WTC11 (cell line): ENCODE results near the gene PLEKHF1.

Source experiments
- CBFB ChIP-seq: sonication (generic); formaldehyde crosslinking; IDR thresholded peaks from 2 replicates; pipeline ENCODE4 v1.8.1; 2022; ENCODE audit warnings: mild to moderate bottlenecking, low read depth, missing genetic modification reagents
- RELA ChIP-seq: sonication (generic); formaldehyde crosslinking; IDR thresholded peaks from 2 replicates; pipeline ENCODE4 v1.8.1; 2022; ENCODE audit warnings: missing genetic modification reagents, mild to moderate bottlenecking, borderline replicate concordance
- SP1 ChIP-seq: sonication (generic); formaldehyde crosslinking; conservative IDR thresholded peaks from 2 replicates; pipeline ENCODE4 v1.8.1; 2022; ENCODE audit warnings: missing genetic modification reagents
- ZNF219 ChIP-seq: sonication (generic); formaldehyde crosslinking; IDR thresholded peaks from 2 replicates; pipeline ENCODE4 v1.8.0; 2023; ENCODE audit warnings: missing genetic modification reagents, mild to moderate bottlenecking, borderline replicate concordance
- ZNF416 ChIP-seq: fragments of 250-450 bp; sonication (Bioruptor Pico); IDR thresholded peaks from 2 replicates; pipeline ENCODE4 v1.9.0; 2021; ENCODE audit warnings: mild to moderate bottlenecking, inconsistent platforms
- ZNF423 ChIP-seq: fragments of 250-450 bp; sonication (Bioruptor Pico); IDR thresholded peaks from 2 replicates; pipeline ENCODE4 v2.1.2; 2022; ENCODE audit warnings: mild to moderate bottlenecking, moderate library complexity
- TF ChIP-seq, protein P1 (sequence below): sonication (generic); formaldehyde crosslinking; conservative IDR thresholded peaks from 2 replicates; pipeline ENCODE4 v1.8.1; 2023; ENCODE audit warnings: mild to moderate bottlenecking, low read depth, missing genetic modification reagents, moderate library complexity
- TF ChIP-seq, protein P2 (sequence below): fragments of 200-600 bp; IDR thresholded peaks from 2 replicates; pipeline ENCODE4 v1.8.0; 2022; ENCODE audit warnings: antibody characterized with exemption
- TF ChIP-seq, protein P3 (sequence below): sonication (generic); formaldehyde crosslinking; conservative IDR thresholded peaks from 2 replicates; pipeline ENCODE4 v1.8.1; 2022; ENCODE audit warnings: mild to moderate bottlenecking, missing genetic modification reagents
- TF ChIP-seq, protein P4 (sequence below): sonication (generic); formaldehyde crosslinking; IDR thresholded peaks from 2 replicates; pipeline ENCODE4 v1.8.0; 2023; ENCODE audit warnings: missing genetic modification reagents, mild to moderate bottlenecking, borderline replicate concordance
- TF ChIP-seq, protein P5 (sequence below): sonication (generic); formaldehyde crosslinking; IDR thresholded peaks from 2 replicates; pipeline ENCODE4 v1.8.1; 2023; ENCODE audit warnings: mild to moderate bottlenecking, missing genetic modification reagents, moderate library complexity
- TF ChIP-seq, protein P6 (sequence below): sonication (generic); formaldehyde crosslinking; IDR thresholded peaks from 2 replicates; pipeline ENCODE4 v1.8.1; 2022; ENCODE audit warnings: mild to moderate bottlenecking, missing genetic modification reagents, moderate library complexity, borderline replicate concordance

DNA sequence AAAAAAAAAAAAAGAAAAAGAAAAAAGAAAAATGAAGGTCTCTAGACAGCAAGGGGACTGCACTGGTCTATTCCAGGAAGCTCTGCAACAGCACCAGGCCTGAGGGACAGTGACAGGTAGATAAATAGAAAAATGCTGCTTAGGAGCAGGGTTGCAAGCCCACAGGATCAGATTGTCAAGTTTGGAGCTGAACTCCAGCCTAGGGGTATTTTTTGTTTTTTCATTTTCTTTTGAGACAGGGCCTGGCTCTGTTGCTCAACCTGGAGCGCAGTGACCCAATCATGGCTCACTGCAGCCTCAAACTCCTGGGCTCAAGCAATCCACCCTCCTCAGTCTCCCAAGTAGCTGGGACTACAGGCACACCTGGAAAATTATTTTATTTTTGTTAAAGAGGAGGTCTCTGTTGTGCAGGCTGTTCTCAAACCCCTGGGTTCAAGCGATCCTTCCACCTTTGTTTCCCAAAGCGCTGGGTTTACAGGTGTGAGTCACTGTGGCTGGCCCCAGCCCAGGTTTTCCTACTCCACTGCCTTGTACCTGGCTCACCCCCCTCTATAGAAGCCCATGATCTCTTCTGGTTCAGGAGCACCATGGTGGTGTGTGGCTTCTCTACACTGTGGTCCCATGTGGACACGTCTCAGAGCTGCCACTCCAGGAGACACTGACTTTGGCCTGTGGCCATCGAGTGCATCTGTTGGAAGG, 35.3 kb upstream of the PLEKHF1 start:
- TF ChIP-seq, protein P1, sequence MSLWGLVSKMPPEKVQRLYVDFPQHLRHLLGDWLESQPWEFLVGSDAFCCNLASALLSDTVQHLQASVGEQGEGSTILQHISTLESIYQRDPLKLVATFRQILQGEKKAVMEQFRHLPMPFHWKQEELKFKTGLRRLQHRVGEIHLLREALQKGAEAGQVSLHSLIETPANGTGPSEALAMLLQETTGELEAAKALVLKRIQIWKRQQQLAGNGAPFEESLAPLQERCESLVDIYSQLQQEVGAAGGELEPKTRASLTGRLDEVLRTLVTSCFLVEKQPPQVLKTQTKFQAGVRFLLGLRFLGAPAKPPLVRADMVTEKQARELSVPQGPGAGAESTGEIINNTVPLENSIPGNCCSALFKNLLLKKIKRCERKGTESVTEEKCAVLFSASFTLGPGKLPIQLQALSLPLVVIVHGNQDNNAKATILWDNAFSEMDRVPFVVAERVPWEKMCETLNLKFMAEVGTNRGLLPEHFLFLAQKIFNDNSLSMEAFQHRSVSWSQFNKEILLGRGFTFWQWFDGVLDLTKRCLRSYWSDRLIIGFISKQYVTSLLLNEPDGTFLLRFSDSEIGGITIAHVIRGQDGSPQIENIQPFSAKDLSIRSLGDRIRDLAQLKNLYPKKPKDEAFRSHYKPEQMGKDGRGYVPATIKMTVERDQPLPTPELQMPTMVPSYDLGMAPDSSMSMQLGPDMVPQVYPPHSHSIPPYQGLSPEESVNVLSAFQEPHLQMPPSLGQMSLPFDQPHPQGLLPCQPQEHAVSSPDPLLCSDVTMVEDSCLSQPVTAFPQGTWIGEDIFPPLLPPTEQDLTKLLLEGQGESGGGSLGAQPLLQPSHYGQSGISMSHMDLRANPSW (CRISPR knock-in tag), result no peak
- TF ChIP-seq, protein P2, sequence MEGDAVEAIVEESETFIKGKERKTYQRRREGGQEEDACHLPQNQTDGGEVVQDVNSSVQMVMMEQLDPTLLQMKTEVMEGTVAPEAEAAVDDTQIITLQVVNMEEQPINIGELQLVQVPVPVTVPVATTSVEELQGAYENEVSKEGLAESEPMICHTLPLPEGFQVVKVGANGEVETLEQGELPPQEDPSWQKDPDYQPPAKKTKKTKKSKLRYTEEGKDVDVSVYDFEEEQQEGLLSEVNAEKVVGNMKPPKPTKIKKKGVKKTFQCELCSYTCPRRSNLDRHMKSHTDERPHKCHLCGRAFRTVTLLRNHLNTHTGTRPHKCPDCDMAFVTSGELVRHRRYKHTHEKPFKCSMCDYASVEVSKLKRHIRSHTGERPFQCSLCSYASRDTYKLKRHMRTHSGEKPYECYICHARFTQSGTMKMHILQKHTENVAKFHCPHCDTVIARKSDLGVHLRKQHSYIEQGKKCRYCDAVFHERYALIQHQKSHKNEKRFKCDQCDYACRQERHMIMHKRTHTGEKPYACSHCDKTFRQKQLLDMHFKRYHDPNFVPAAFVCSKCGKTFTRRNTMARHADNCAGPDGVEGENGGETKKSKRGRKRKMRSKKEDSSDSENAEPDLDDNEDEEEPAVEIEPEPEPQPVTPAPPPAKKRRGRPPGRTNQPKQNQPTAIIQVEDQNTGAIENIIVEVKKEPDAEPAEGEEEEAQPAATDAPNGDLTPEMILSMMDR, result no peak
- TF ChIP-seq, protein P3, sequence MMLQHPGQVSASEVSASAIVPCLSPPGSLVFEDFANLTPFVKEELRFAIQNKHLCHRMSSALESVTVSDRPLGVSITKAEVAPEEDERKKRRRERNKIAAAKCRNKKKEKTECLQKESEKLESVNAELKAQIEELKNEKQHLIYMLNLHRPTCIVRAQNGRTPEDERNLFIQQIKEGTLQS, result no peak
- TF ChIP-seq, protein P4, sequence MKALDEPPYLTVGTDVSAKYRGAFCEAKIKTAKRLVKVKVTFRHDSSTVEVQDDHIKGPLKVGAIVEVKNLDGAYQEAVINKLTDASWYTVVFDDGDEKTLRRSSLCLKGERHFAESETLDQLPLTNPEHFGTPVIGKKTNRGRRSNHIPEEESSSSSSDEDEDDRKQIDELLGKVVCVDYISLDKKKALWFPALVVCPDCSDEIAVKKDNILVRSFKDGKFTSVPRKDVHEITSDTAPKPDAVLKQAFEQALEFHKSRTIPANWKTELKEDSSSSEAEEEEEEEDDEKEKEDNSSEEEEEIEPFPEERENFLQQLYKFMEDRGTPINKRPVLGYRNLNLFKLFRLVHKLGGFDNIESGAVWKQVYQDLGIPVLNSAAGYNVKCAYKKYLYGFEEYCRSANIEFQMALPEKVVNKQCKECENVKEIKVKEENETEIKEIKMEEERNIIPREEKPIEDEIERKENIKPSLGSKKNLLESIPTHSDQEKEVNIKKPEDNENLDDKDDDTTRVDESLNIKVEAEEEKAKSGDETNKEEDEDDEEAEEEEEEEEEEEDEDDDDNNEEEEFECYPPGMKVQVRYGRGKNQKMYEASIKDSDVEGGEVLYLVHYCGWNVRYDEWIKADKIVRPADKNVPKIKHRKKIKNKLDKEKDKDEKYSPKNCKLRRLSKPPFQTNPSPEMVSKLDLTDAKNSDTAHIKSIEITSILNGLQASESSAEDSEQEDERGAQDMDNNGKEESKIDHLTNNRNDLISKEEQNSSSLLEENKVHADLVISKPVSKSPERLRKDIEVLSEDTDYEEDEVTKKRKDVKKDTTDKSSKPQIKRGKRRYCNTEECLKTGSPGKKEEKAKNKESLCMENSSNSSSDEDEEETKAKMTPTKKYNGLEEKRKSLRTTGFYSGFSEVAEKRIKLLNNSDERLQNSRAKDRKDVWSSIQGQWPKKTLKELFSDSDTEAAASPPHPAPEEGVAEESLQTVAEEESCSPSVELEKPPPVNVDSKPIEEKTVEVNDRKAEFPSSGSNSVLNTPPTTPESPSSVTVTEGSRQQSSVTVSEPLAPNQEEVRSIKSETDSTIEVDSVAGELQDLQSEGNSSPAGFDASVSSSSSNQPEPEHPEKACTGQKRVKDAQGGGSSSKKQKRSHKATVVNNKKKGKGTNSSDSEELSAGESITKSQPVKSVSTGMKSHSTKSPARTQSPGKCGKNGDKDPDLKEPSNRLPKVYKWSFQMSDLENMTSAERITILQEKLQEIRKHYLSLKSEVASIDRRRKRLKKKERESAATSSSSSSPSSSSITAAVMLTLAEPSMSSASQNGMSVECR (CRISPR knock-in tag), result no peak
- TF ChIP-seq, protein P5, sequence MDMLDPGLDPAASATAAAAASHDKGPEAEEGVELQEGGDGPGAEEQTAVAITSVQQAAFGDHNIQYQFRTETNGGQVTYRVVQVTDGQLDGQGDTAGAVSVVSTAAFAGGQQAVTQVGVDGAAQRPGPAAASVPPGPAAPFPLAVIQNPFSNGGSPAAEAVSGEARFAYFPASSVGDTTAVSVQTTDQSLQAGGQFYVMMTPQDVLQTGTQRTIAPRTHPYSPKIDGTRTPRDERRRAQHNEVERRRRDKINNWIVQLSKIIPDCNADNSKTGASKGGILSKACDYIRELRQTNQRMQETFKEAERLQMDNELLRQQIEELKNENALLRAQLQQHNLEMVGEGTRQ (CRISPR knock-in tag), result no peak
- TF ChIP-seq ZNF416 (CRISPR knock-in tag) (no peak), ZNF423 (CRISPR knock-in tag) (no peak), SP1 (no peak), RELA (CRISPR knock-in tag) (no peak), CBFB (CRISPR knock-in tag) (no peak), ZNF219 (CRISPR knock-in tag) (no peak)
- TF ChIP-seq, protein P6, sequence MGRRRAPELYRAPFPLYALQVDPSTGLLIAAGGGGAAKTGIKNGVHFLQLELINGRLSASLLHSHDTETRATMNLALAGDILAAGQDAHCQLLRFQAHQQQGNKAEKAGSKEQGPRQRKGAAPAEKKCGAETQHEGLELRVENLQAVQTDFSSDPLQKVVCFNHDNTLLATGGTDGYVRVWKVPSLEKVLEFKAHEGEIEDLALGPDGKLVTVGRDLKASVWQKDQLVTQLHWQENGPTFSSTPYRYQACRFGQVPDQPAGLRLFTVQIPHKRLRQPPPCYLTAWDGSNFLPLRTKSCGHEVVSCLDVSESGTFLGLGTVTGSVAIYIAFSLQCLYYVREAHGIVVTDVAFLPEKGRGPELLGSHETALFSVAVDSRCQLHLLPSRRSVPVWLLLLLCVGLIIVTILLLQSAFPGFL (CRISPR knock-in tag), result no peak
